Peyer's patch (tissue), 4 donors: Measurements from ENCODE around the gene ARPP21.

Experiments
- CTCF ChIP-seq, 6 experiments: fragments of 450-650 bp in 4 of 6; fragments of 200-600 bp in 2 of 6; sonication (generic) in 1 of 6; IDR thresholded peaks; one replicate each; pipeline ENCODE4 v1.5.1; 2017 to 2019; ENCODE audit warnings: antibody characterized with exemption in 6 of 6, mild to moderate bottlenecking in 3 of 6, moderate library complexity in 1 of 6
- POLR2A ChIP-seq, 2 donors: fragments of 450-650 bp; IDR thresholded peaks; one replicate each; pipeline ENCODE4 v1.5.1; 2017; ENCODE audit warnings: antibody characterized with exemption in 2 of 2, mild to moderate bottlenecking in 2 of 2, moderate library complexity in 2 of 2

- no peak for TF ChIP-seq CTCF (IDR thresholded peaks at IDR 0.05)
- TF ChIP-seq POLR2A (IDR thresholded peaks at IDR 0.05) = no peak
These were observed 35.9 kb downstream of the ARPP21 start for GRCh38 chr3:35675206-35675605.
